ENCODE data around the gene SGK2.

DNA sequence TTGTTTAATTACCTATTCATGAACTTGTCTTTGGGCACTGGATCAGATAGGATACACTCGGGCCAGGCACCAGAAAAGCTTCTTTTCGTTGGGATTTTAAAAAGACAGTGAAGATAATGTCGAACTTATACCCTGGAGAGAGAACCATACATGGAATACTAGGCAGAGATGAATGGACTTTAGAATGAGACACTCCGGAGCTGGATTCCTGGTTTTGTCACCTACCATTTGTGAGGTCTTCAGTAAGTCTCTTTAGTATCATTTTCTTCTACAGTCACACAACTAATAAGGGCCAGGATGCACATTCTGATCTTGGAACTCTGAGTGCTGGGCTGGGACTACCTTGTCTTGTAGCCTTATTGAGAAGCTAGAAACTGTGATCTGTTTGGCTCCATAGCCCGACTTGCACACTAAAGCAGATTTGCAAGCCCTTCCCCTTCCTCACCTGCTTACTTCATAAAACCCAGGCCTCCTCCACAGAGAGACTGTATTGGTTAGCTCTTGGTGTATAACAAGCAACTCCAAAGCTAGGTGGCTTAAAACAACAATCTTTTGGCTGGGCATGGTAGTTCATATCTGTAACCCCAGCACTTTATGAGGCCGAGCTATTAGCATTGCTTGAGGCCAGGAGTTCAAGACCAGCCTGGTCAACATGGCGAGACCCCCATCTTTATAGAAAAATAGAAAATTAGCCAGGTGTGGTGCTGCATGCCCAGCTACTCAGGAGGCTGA lies 24.5 kb downstream of the SGK2 start:
- TF ChIP-seq, protein P1, sequence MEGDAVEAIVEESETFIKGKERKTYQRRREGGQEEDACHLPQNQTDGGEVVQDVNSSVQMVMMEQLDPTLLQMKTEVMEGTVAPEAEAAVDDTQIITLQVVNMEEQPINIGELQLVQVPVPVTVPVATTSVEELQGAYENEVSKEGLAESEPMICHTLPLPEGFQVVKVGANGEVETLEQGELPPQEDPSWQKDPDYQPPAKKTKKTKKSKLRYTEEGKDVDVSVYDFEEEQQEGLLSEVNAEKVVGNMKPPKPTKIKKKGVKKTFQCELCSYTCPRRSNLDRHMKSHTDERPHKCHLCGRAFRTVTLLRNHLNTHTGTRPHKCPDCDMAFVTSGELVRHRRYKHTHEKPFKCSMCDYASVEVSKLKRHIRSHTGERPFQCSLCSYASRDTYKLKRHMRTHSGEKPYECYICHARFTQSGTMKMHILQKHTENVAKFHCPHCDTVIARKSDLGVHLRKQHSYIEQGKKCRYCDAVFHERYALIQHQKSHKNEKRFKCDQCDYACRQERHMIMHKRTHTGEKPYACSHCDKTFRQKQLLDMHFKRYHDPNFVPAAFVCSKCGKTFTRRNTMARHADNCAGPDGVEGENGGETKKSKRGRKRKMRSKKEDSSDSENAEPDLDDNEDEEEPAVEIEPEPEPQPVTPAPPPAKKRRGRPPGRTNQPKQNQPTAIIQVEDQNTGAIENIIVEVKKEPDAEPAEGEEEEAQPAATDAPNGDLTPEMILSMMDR (conservative IDR thresholded peaks at IDR 0.05; ENCODE audit: low read depth in 2 of 2), result no peak
- TF ChIP-seq EZH2 (IDR thresholded peaks at IDR 0.05; ENCODE audit: low read depth, unreplicated experiment), result no peak
- no peak for TF ChIP-seq REST (IDR thresholded peaks at IDR 0.05; ENCODE audit: unreplicated experiment)
- TF ChIP-seq POLR2AphosphoS5 (IDR thresholded peaks at IDR 0.05; ENCODE audit: low read depth), result no peak
- no peak for TF ChIP-seq EZH2phosphoT487 (IDR thresholded peaks at IDR 0.05; ENCODE audit: unreplicated experiment)
- no peak for TF ChIP-seq JUNB (IDR thresholded peaks at IDR 0.05; ENCODE audit: unreplicated experiment)
- no peak for TF ChIP-seq ZNF331 (CRISPR knock-in tag; IDR thresholded peaks at IDR 0.05; ENCODE audit: low read depth)
- TF ChIP-seq STAT1 (IDR thresholded peaks at IDR 0.05; ENCODE audit: unreplicated experiment), result no peak
- TF ChIP-seq CREB1 (CRISPR knock-in tag; IDR thresholded peaks at IDR 0.05; ENCODE audit: low read depth), result no peak
- no peak for TF ChIP-seq NANOG (IDR thresholded peaks at IDR 0.05; ENCODE audit: borderline replicate concordance)

All from GM23338 (cell line).